ENCODE measurements around the gene PITX3.
A peak's percentile ranks its signal among the peaks of the same experiment; 100 is the strongest.

PITX3 gene

GRCh38 chr10:102230264-102230860, 10.9 kb downstream of the PITX3 start:
- no peak for DNase-seq (ENCODE audit: low read depth)
- TF ChIP-seq, protein P1, sequence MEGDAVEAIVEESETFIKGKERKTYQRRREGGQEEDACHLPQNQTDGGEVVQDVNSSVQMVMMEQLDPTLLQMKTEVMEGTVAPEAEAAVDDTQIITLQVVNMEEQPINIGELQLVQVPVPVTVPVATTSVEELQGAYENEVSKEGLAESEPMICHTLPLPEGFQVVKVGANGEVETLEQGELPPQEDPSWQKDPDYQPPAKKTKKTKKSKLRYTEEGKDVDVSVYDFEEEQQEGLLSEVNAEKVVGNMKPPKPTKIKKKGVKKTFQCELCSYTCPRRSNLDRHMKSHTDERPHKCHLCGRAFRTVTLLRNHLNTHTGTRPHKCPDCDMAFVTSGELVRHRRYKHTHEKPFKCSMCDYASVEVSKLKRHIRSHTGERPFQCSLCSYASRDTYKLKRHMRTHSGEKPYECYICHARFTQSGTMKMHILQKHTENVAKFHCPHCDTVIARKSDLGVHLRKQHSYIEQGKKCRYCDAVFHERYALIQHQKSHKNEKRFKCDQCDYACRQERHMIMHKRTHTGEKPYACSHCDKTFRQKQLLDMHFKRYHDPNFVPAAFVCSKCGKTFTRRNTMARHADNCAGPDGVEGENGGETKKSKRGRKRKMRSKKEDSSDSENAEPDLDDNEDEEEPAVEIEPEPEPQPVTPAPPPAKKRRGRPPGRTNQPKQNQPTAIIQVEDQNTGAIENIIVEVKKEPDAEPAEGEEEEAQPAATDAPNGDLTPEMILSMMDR (IDR thresholded peaks at IDR 0.05; ENCODE audit: control insufficient read depth, extremely low read depth, insufficient read depth), result no peak

GRCh38 chr10:102229810-102230263, 11.5 kb downstream of the PITX3 start:
- no peak overlapping the region for H3K4me3 ChIP-seq (ENCODE audit: low read depth, low read length)
- TF ChIP-seq, protein P1 (IDR thresholded peaks at IDR 0.05; ENCODE audit: control insufficient read depth, extremely low read depth, insufficient read depth), result peak; percentile 99
- no peak for DNase-seq (ENCODE audit: low read depth)

More at GRCh38 chr10:102230264-102230860, 10.9 kb downstream of the PITX3 start:
- no peak overlapping the region for H3K4me3 ChIP-seq (ENCODE audit: low read depth, low read length)

- H3K4me3 ChIP-seq (ENCODE audit: low read depth, low read length), result no peak overlapping the region
- TF ChIP-seq, protein P1 (IDR thresholded peaks at IDR 0.05; ENCODE audit: control insufficient read depth, extremely low read depth, insufficient read depth), result no peak
- DNase-seq (ENCODE audit: low read depth), result no peak
These were observed 14.3 kb downstream of the PITX3 start for GRCh38 chr10:102227050-102227449.

DNA sequence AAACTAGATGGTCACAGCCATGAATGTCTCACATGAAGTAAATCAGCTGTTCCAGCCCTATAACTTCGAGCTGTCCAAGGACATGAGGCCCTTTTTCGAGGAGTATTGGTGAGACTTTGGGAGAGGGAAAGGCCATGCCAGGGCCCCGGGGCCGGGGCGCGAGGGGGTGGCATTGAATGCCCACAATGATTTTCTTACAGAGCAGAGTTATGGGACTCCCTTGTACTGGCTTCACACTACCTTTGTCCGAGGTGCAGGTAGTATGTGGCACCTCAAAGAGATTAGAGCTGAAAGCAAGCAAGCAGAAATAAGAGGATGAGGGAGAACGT, 14.8 kb downstream of the PITX3 start:
- DNase-seq (ENCODE audit: low read depth), result no peak
- no peak overlapping the region for H3K4me3 ChIP-seq (ENCODE audit: low read depth, low read length)
- TF ChIP-seq, protein P1 (IDR thresholded peaks at IDR 0.05; ENCODE audit: control insufficient read depth, extremely low read depth, insufficient read depth), result no peak

- TF ChIP-seq, protein P1 (IDR thresholded peaks at IDR 0.05; ENCODE audit: control insufficient read depth, extremely low read depth, insufficient read depth), result no peak
- DNase-seq (ENCODE audit: low read depth), result no peak
- no peak within 1 kb of the TSS for H3K4me3 ChIP-seq (ENCODE audit: low read depth, low read length)
These were observed 15.4 kb downstream of the PITX3 start, which contains the start of gene ELOVL3 for GRCh38 chr10:102225646-102226541. TSS of gene ELOVL3 (plus strand) at chr10:102226299. CDS start at chr10:102226549, 250 bp downstream.

GRCh38 chr10:102222797-102223196, 18.5 kb downstream of the PITX3 start:
- TF ChIP-seq, protein P1 (IDR thresholded peaks at IDR 0.05; ENCODE audit: control insufficient read depth, extremely low read depth, insufficient read depth), result no peak
- no peak overlapping the region for H3K4me3 ChIP-seq (ENCODE audit: low read depth, low read length)
- DNase-seq (ENCODE audit: low read depth), result no peak
